ENCODE results near the gene PRKCH. TPM values are rescaled to one million over a fixed set of nuclear protein-coding genes. Genes with fewer than 3 reads are reported as not detected.
"Not testable (repeated sequence)": the region's sequence is repeated elsewhere in the genome, so short reads cannot be mapped to it uniquely, and the experiment has no call there.

Gene PRKCH
- polyA plus RNA-seq, 1 donor = 21.2 TPM

- no peak for DNase-seq
Observed at GRCh38 chr14:61514927-61515326, 193.5 kb downstream of the PRKCH start.

DNA sequence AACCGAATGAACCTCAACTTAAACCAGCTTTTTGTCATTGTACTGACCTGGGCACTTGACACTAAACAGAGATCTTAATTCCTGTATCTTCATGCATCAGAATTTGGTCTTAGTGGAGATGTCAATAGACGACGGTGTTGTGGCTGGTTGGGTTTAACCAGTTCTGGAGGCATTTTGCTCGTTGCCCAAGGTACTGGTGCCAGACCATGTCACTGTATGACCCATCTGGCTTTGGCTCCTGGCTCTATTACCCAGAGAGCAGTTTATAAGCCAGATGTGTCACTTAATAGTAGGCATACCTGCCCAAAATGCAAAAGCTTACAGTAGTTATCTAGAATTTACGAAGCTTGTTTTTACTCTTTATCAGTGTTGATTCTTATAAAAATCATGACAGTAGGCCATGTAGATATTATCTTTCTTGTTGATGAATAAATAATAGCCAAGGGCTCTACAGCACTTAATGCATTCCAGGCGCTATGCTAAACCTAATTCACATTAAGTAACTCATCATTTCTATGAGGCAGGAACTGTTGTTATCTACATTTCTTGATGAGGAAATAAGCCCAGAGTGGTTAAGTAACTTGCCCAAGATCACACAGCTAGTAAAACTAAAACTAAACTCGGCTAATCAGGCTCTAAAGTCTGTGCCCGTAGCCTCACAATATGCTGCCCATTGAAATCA is 194.2 kb downstream of the PRKCH start:
- no peak for DNase-seq

- no peak for DNase-seq
Observed at GRCh38 chr14:61516118-61516743, 194.9 kb downstream of the PRKCH start.

GRCh38 chr14:61516964-61517653 is 195.7 kb downstream of the PRKCH start:
- no peak for DNase-seq

DNA sequence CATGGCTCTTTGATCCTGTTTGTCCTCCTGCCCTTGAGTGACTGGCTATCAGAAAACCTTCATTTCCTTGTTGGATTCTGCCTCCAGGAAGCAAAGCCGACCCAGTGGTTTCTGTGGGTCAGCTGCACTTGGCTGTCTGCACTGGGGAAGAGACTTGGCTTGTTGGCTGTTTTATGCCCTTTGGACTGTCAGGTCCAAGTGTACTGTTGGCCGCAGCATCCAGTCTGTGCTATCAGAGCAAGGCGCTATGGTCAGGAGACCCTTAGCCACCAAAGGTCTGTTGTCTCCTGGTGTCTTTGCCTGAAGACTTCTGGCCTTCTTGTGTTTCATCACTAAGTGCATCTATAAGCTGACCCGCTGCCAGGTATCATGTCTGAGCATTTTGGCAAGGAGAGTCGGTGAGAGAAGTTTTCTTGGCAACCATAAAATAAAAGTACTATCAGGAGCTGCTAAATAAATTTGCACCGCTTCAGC is 196.6 kb downstream of the PRKCH start:
- no peak for DNase-seq

GRCh38 chr14:61518403-61518802 is 197.0 kb downstream of the PRKCH start:
- DNase-seq = no peak

DNA sequence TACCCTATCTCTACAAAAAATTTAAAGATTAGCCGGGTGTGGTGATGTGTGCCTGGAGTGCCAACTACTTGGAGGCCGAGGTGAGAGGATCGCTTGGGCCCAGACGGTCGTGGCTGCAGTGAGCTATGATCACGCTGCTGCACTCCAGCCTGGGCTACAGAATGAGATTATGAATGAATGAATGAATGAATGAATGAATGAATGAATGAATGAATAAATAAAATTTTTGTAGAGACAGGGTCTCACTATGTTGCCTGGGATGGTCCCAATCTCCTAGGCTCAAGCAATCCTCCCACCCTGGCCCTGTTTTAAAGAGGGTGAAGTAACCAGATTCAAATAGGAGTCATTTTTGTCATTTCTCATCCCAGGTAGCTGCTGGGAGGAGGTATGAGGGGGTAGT is 197.7 kb downstream of the PRKCH start:
- no peak for DNase-seq

DNA sequence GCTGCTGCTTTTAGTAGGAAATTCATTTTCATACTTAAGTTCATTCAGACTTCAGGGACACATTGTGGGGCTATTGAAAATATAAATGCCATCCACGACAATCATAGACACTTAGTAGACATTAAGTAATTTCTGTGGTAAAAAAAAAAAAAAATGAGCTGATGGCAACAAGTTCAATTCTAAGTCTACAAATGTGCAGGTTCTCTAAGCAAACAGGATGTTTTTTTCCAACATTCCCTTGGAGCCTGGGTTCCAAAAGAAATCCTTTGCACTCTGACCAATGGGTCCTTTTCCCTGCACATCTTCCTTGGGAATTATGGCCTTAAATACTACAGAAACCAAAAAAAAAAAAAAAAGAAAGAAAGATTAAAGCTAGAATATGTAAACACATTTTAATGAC is 198.4 kb downstream of the PRKCH start:
- DNase-seq = no peak

DNA sequence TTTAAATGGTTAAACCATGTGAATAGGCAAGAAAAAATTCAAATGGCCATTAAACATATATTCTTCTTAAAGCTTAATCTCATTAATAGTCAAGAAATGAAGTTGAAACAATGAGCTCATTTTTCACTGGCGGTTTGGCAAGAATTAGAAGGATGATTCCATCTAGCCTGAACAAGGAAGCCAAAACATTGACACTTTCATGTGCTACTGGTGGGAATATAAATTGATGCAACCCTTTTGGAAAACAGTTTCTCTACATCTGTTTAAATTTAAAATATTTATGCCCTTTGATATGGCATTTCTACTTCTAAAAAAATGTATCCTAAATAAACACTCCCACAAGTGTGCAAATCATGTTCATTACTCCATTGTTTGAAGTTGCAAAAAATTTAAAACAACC is 199.2 kb downstream of the PRKCH start:
- DNase-seq = no peak

DNA sequence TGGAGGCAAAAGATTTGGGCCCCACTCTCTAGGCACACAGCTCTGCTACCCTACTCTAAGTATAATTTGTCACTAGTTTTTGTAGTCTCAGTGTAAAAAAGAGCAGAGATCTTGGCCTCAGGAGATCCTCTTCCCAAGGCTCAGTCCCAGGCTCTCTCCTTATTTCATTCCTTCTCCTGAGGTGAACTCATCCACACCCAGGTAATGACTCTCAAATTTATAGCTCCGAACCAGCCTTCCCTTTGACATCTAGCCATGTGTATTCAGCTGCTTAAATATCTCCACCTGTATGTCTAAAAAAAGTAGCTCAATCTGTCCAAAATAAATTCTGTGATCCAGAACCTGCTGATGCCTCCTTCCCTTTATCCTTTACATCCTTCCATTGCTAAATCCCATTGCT is 200.4 kb downstream of the PRKCH start:
- no peak for DNase-seq

GRCh38 chr14:61523751-61524150 is 202.4 kb downstream of the PRKCH start:
- DNase-seq = no peak

DNA sequence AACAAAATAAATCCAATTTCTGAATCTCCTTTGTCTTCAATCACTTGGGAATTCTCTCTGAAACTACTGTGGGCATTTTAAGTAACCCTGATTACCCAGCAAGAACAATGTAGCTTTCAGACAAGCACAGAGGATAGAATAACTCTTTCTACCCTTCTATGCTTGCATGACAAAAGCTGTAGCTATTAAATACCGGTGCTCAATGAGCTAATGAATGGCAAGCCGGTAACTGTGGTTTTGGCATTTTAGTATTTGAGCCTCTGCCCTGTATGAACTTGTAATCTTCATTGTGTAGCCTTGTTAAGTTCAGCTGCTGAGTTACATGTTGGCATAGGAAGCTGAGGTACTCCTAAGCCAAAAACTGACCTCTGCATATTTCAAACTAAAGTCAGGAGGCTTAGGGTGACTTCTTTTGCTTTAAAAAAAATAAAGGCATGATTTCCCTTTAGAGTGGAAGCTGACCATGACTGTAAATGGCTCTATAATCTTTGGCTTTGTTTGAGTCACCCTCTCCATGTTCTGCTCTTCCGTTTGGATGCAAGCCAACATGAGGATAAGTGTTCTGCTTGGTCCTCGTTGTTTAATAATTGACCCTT is 202.9 kb downstream of the PRKCH start:
- no peak for DNase-seq

DNA sequence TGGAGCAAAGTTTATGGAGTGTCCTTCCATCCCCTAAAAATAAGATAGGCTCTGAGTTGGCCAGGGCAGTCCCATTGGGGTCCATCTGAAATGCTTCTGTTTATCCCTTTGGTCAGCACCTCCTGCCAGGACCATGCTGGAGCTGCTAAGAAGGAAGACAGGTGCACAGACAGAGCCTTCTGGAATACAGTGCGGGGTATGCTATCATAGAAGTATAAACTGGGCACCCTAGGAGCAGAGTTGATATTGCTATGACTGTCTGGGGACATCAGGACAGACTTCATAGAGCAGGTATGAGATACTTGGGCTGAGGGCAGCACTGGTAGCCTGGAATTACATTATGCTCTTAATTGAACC is 203.5 kb downstream of the PRKCH start:
- DNase-seq = no peak

DNA sequence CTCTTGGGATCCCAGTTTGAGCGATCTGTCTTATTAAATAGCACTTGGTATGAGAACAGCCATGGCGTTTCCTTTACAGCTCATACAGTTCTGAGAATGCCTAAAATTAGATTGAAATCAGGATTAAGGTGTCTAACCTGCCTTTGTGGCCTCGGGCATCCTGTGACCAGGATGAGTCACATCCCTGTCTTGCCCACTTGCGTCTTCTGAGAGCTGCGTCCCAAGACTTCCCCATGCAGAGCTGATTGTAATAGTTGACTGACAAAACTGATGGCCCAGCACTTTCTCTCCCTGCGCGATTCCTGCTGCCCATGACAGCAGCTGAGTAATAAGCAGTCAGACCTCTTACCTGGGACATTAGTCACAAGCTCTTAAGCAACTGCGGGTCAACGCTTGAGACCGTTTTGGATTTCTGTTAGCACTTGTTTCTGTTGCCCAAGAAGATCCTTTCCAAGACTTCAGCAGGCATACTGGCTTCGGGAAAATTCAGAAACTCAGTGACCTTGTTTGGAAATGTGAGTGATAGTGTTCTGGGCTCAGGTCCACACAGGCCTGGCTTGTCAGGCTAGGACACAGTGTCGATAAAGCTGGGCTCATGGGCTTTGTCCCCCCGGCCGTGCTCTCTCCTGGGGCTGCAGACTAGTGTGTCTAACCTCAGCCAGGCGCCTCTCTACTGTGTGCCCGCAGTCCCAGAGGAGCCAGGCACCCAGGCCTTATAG is 204.1 kb downstream of the PRKCH start:
- no peak for DNase-seq

DNA sequence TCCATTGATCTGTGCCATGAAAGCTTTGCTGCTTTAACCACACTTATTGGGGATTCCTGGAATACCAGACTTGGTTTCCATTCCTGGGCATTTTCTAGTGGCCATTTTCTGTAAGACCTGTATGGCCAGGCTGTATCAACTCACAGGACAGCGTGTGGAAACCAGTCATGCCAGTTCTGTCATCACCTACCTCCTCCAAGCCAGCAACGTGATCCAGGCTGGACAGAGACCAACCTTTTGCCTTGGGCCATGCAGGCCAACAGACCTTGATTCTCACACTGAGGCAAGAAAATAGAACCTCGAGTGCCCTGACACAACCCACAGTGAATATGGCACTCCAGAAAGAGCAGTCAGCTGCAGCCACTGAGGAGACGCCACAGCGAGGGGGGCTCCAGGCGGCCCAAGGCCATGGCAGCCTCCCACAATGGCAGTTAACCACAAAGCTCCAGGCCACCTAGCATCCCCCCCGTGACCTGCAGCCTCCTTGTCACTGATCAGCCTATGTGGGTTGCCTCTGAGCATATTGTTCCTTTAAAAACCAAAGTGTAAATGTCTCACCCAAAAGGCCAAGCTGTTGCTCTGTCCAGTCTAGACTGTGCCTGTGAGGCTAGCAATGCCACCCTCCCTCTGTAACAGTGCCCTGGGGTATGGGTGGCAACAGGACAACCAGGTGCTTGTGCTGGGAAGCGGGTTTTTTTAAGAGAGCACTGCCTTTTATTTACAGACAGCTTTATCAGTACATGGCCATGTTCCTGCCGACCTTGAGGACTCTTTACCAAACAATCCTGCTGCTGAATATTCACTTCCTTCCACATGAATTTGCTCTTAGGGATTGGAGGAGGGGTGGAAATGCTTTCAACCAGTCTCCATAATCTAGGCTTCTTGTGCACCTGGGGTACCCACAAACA is 205.3 kb downstream of the PRKCH start:
- DNase-seq = no peak

GRCh38 chr14:61527325-61528100 is 206.1 kb downstream of the PRKCH start:
- DNase-seq = no peak

DNA sequence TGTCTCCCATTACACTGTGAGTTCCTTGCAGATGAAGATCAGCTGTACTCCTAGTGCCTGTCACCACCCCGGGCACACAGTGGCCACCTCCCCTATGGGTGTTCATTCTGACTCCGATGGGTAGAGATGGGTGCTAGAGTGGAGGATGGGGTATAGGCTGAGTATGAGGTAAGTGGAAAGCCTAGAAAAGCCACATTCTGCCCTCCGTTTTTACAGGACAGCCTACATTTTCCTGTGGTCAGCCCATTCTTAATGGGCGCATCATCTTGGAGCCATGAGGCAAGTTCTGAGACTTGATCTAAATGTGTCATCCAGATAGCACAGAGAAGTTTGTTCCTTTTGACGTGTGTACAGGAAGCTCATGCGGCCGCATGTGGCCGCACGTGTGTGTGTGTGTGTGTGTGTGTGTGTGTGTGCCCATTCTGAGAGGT is 207.2 kb downstream of the PRKCH start:
- no peak for DNase-seq

DNA sequence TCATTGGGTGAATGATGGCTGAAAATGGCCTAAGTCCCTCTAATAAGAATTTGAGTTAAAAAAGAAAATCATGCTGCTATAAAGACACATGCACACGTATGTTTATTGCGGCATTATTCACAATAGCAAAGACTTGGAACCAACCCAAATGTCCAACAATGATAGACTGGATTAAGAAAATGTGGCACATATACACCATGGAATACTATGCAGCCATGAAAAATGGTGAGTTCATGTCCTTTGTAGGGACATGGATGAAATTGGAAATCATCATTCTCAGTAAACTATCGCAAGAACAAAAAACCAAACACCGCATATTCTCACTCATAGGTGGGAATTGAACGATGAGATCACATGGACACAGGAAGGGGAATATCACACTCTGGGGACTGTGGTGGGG is 208.0 kb downstream of the PRKCH start:
- DNase-seq = not testable (repeated sequence)

GRCh38 chr14:61530296-61530695 is 208.9 kb downstream of the PRKCH start:
- no peak for DNase-seq

DNA sequence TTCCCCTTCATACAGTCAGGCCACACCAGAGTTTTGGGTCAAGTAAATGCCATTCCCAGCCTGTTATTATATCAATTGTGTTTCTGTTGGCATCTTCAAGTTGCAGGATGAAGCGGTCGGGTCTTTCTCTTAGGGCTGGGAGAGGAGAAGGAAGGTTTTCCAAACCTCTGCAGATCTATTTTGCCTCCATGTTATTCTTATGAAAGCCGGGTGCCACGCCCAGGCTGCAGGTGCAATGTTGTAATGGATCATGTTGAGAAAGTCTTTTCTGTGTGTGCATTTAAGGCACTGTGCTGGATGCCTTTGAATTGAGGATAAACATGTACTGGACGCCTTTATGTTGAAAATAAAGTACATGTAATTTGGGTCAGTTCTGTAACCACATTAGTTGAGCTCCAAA is 209.5 kb downstream of the PRKCH start:
- DNase-seq = no peak
